WTC11 (cell line): ENCODE results near the gene TAMM41. TPM values are rescaled to one million over a fixed set of nuclear protein-coding genes. Genes with fewer than 3 reads are reported as not detected.
"Not testable (repeated sequence)": the region's sequence is repeated elsewhere in the genome, so short reads cannot be mapped to it uniquely, and the experiment has no call there.

Experiments used
- ATAC-seq: fragments of 200-7000 bp; cut with Tn5 transposase; 2 replicates; pipeline ENCODE4 v1.10.0; 2021; ENCODE audit warnings: mild to moderate bottlenecking, moderate library complexity
- CTCF ChIA-PET: fragments of 300-600 bp; sonication (Branson Sonifier 250); formaldehyde crosslinking; loops from one replicate; lab custom pipeline; 2021; ENCODE audit warnings: antibody characterized with exemption; lab: Charles Lee
- POLR2A ChIA-PET: fragments of 350-600 bp; sonication (Branson Sonifier 250); formaldehyde crosslinking; loops from one replicate; lab custom pipeline; 2021; ENCODE audit warnings: antibody characterized with exemption; lab: Charles Lee
- DNase-seq: peaks from one replicate; pipeline ENCODE4 v3.0.0; 2021; ENCODE audit warnings: low spot score
- H3K27ac Mint-ChIP-seq: 2 replicates; pipeline ENCODE4 v1.8.0; 2021; ENCODE audit warnings: mixed read lengths
- H3K27me3 Mint-ChIP-seq: 2 replicates; pipeline ENCODE4 v1.8.0; 2021; ENCODE audit warnings: low read depth, mild to moderate bottlenecking, moderate library complexity, mixed read lengths
- H3K36me3 Mint-ChIP-seq: 2 replicates; pipeline ENCODE4 v1.8.0; 2021; ENCODE audit warnings: mixed read lengths
- H3K4me1 Mint-ChIP-seq: 2 replicates; pipeline ENCODE4 v1.8.0; 2022; ENCODE audit warnings: mixed read lengths
- H3K4me3 Mint-ChIP-seq: 2 replicates; pipeline ENCODE4 v1.8.0; 2021; ENCODE audit warnings: mild to moderate bottlenecking, moderate library complexity, mixed read lengths
- H3K9me3 Mint-ChIP-seq: 2 replicates; pipeline ENCODE4 v1.8.0; 2021; ENCODE audit warnings: mixed read lengths
- AR ChIP-seq: fragments of 250-450 bp; sonication (Bioruptor Pico); IDR thresholded peaks from 2 replicates; pipeline ENCODE4 v1.9.0; 2021; ENCODE audit warnings: mild to moderate bottlenecking
- ATF1 ChIP-seq: sonication (generic); formaldehyde crosslinking; IDR thresholded peaks from 2 replicates; pipeline ENCODE4 v1.8.1; 2023; ENCODE audit warnings: mild to moderate bottlenecking, moderate library complexity, missing genetic modification reagents
- ATF2 ChIP-seq: sonication (generic); formaldehyde crosslinking; IDR thresholded peaks from 2 replicates; pipeline ENCODE4 v1.8.1; 2022; ENCODE audit warnings: low read depth, missing genetic modification reagents, borderline replicate concordance
- CREM ChIP-seq: sonication (generic); formaldehyde crosslinking; IDR thresholded peaks from 2 replicates; pipeline ENCODE4 v1.8.1; 2022; ENCODE audit warnings: mild to moderate bottlenecking, missing genetic modification reagents, moderate library complexity
- FOXJ3 ChIP-seq: sonication (generic); formaldehyde crosslinking; IDR thresholded peaks from 2 replicates; pipeline ENCODE4 v1.9.0; 2021; ENCODE audit warnings: missing genetic modification reagents, mild to moderate bottlenecking, borderline replicate concordance
- MAX ChIP-seq: sonication (generic); formaldehyde crosslinking; IDR thresholded peaks from 2 replicates; pipeline ENCODE4 v1.8.0; 2022; ENCODE audit warnings: mild to moderate bottlenecking, missing genetic modification reagents
- NR2C2 ChIP-seq: sonication (generic); formaldehyde crosslinking; IDR thresholded peaks from 2 replicates; pipeline ENCODE4 v1.8.0; 2022; ENCODE audit warnings: mild to moderate bottlenecking, missing genetic modification reagents
- PREB ChIP-seq: sonication (generic); formaldehyde crosslinking; IDR thresholded peaks from 2 replicates; pipeline ENCODE4 v1.8.1; 2022; ENCODE audit warnings: mild to moderate bottlenecking, missing genetic modification reagents, moderate library complexity, borderline replicate concordance
- SMAD3 ChIP-seq: sonication (generic); formaldehyde crosslinking; IDR thresholded peaks from 2 replicates; pipeline ENCODE4 v1.8.0; 2022; ENCODE audit warnings: missing genetic modification reagents, mild to moderate bottlenecking, borderline replicate concordance
- SOX15 ChIP-seq: fragments of 250-450 bp; sonication (Bioruptor Pico); IDR thresholded peaks from 2 replicates; pipeline ENCODE4 v1.9.0; 2021; ENCODE audit warnings: mild to moderate bottlenecking
- TEAD4 ChIP-seq: sonication (generic); formaldehyde crosslinking; IDR thresholded peaks from 2 replicates; pipeline ENCODE4 v1.8.0; 2022; ENCODE audit warnings: mild to moderate bottlenecking, missing genetic modification reagents
- TP53 ChIP-seq: sonication (generic); formaldehyde crosslinking; IDR thresholded peaks from 2 replicates; pipeline ENCODE4 v1.8.1; 2023; ENCODE audit warnings: mild to moderate bottlenecking, missing genetic modification reagents
- USF1 ChIP-seq: sonication (generic); formaldehyde crosslinking; IDR thresholded peaks from 2 replicates; pipeline ENCODE4 v1.8.0; 2022; ENCODE audit warnings: mild to moderate bottlenecking, missing genetic modification reagents
- ZBTB21 ChIP-seq: sonication (generic); formaldehyde crosslinking; IDR thresholded peaks from 2 replicates; pipeline ENCODE4 v1.8.1; 2023; ENCODE audit warnings: mild to moderate bottlenecking, missing genetic modification reagents, borderline replicate concordance
- ZNF416 ChIP-seq: fragments of 250-450 bp; sonication (Bioruptor Pico); IDR thresholded peaks from 2 replicates; pipeline ENCODE4 v1.9.0; 2021; ENCODE audit warnings: mild to moderate bottlenecking, inconsistent platforms
- total RNA-seq: library from RNA; stranded (reverse); gene quantifications from 3 replicates; pipeline ENCODE4 v1.2.3, GENCODE V29; 2021

Gene TAMM41
- total RNA-seq, 1 experiment from 2014 or later, result 23.0 TPM

GRCh38 chr3:11776346-11776745, 70.3 kb downstream of the TAMM41 start (continued):
- TF ChIP-seq AR, result no peak

GRCh38 chr3:11775493-11775892, 71.2 kb downstream of the TAMM41 start:
- H3K4me3 Mint-ChIP-seq, result no peak overlapping the region
- peaks cover 4% of the 10 kb centered on the region for H3K27me3 Mint-ChIP-seq
- POLR2A ChIA-PET, result no interaction called here
- no peaks in the 10 kb centered on the region for H3K9me3 Mint-ChIP-seq
- peaks cover 2% of the 10 kb centered on the region for H3K36me3 Mint-ChIP-seq
- TF ChIP-seq ZNF416 (CRISPR knock-in tag) (no peak), TEAD4 (no peak), TP53 (CRISPR knock-in tag) (no peak)
- TF ChIP-seq, all 79 proteins: peak for 0
- no peak overlapping the region for H3K27ac Mint-ChIP-seq
- CTCF ChIA-PET, result interaction anchor here (0.6 to 0.7 kb wide), 2 partner anchors 46 to 344 kb away, joined by 3 read pairs; no protein-coding TSS in a partner anchor
- DNase-seq (no peak), ATAC-seq (no peak)
- peaks cover 8% of the 10 kb centered on the region for H3K4me1 Mint-ChIP-seq

GRCh38 chr3:11774296-11774877, 72.3 kb downstream of the TAMM41 start:
- H3K4me3 Mint-ChIP-seq, result no peak overlapping the region
- no peaks in the 10 kb centered on the region for H3K9me3 Mint-ChIP-seq
- DNase-seq (peak; percentile 68), ATAC-seq (peak; percentile 73)
- TF ChIP-seq ATF1 (CRISPR knock-in tag), result no peak
- no peak for TF ChIP-seq NR2C2
- no peak for TF ChIP-seq CREM (CRISPR knock-in tag)
- no peak for TF ChIP-seq SMAD3 (CRISPR knock-in tag)
- TF ChIP-seq FOXJ3 (CRISPR knock-in tag), result no peak
- TF ChIP-seq ATF2 (CRISPR knock-in tag), result no peak
- no peak for TF ChIP-seq ZBTB21 (CRISPR knock-in tag)
- peak; percentile 15; the same call in 1 of the 2 replicates for TF ChIP-seq USF1 (CRISPR knock-in tag)
- TF ChIP-seq MAX (CRISPR knock-in tag), result peak; percentile 58; the same call in 1 of the 2 replicates
- TF ChIP-seq AR, result no peak
- no peak for TF ChIP-seq PREB
- no peak for TF ChIP-seq SOX15 (CRISPR knock-in tag)
- H3K36me3 Mint-ChIP-seq, result peaks cover under 1% of the 10 kb centered on the region
- ChIA-PET POLR2A (no interaction called here), CTCF (interaction anchor here (0.6 to 1.9 kb wide), 12 partner anchors 9 to 399 kb away, joined by 3 to 6 read pairs (median 3); no protein-coding TSS in a partner anchor)
- H3K4me1 Mint-ChIP-seq, result peaks cover 18% of the 10 kb centered on the region
- no peak overlapping the region for H3K27ac Mint-ChIP-seq
- peaks cover 11% of the 10 kb centered on the region for H3K27me3 Mint-ChIP-seq

GRCh38 chr3:11771931-11772330, 74.8 kb downstream of the TAMM41 start:
- DNase-seq, H3K9me3 Mint-ChIP-seq, H3K4me3 Mint-ChIP-seq, H3K36me3 Mint-ChIP-seq, H3K27ac Mint-ChIP-seq, POLR2A ChIA-PET, ATAC-seq: not testable (repeated sequence)
- CTCF ChIA-PET, result interaction anchor here (1.3 kb wide), 1 partner anchor 393 kb away, joined by 5 read pairs; no protein-coding TSS in a partner anchor
- Mint-ChIP-seq H3K27me3 (peaks cover 15% of the 10 kb centered on the region), H3K4me1 (peaks cover 18% of the 10 kb centered on the region)
